ENCODE measurements around the gene SETD6. TPM values are rescaled to one million over a fixed set of nuclear protein-coding genes. Genes with fewer than 3 reads are reported as not detected.

SETD6 gene
- total and polyA plus RNA-seq, 2 of the 8 experiments (the other 6 are each of a cell fraction or from before 2014, with no cell fraction given) = 25.3 to 40.5 TPM

- Histone ChIP-seq H3K4ac (replicated peaks; ENCODE audit: insufficient read length, low read depth, low read length) (no peak overlapping the region), H3K36me3 (ENCODE audit: control insufficient read depth in 2 of 4, insufficient read depth in 4 of 4, low read length in 3 of 4) (no peaks in the 10 kb centered on the region), H2AK5ac (ENCODE audit: low read depth, low read length) (0 out of 2 replicates have a peak overlapping the region, but pooled peaks have one; percentile 24), H3K27me3 (replicated peaks in 1 of 4; ENCODE audit: control insufficient read depth in 3 of 4, extremely low read depth in 1 of 4, insufficient read depth in 3 of 4, low read length in 3 of 4) (peaks cover 0 to 8% (median 4%) of the 10 kb centered on the region in 4 experiments; a peak in 4 of 7 replicates), H2BK20ac (ENCODE audit: low read length) (no peak overlapping the region), H3K4me1 (replicated peaks in 1 of 4; ENCODE audit: control insufficient read depth in 3 of 4, insufficient read depth in 4 of 4, low read length in 3 of 4) (peaks cover 0 to 19% (median 12%) of the 10 kb centered on the region in 4 experiments; a peak in 6 of 7 replicates), H3K27ac (ENCODE audit: low read depth, low read length) (no peak overlapping the region), H2BK120ac (replicated peaks; ENCODE audit: low read depth, low read length) (no peak overlapping the region), H3K9ac (replicated peaks in 1 of 4; ENCODE audit: extremely low read depth in 1 of 4, low read depth in 3 of 4, low read length in 3 of 4) (no peak overlapping the region), H4K91ac (replicated peaks; ENCODE audit: insufficient read length, low read length) (no peak overlapping the region), H3K56ac (replicated peaks; ENCODE audit: insufficient read length, low read depth, low read length) (no peak overlapping the region), H3K79me1 (ENCODE audit: low read depth, low read length) (no peaks in the 10 kb centered on the region), H3K23me2 (ENCODE audit: low read depth, low read length) (peaks cover 20% of the 10 kb centered on the region), H2BK5ac (ENCODE audit: low read depth, low read length) (no peak overlapping the region), H3K4me2 (ENCODE audit: insufficient read depth in 1 of 2, low read depth in 2 of 2, low read length in 2 of 2) (no peak overlapping the region), H3K4me3 (ENCODE audit: extremely low read depth in 1 of 4, insufficient read depth in 2 of 4, low read depth in 3 of 4, low read length in 4 of 4) (no peak overlapping the region), H2AFZ (ENCODE audit: low read length) (no peak overlapping the region), H3K14ac (ENCODE audit: insufficient read length) (no peak overlapping the region), H3K79me2 (ENCODE audit: control insufficient read depth in 1 of 2, insufficient read depth in 2 of 2, low read length in 2 of 2) (no peaks in the 10 kb centered on the region), H3K18ac (ENCODE audit: extremely low read depth, low read length) (no peak overlapping the region), H2BK15ac (ENCODE audit: low read length) (no peak overlapping the region), H3K23ac (ENCODE audit: insufficient read length) (no peak overlapping the region), H4K20me1 (replicated peaks in 1 of 2; ENCODE audit: control insufficient read depth in 1 of 2, insufficient read depth in 2 of 2, low read length in 2 of 2) (peaks cover 0 to 5% of the 10 kb centered on the region in 2 experiments), H4K5ac (ENCODE audit: insufficient read length, low read depth, low read length) (no peak overlapping the region), H4K8ac (ENCODE audit: extremely low read depth, insufficient read depth, low read length) (0 out of 2 replicates have a peak overlapping the region, but pooled peaks have one; percentile 4), H2BK12ac (ENCODE audit: low read depth, low read length) (no peak overlapping the region), H3K9me3 (ENCODE audit: insufficient read depth in 2 of 2, low read depth in 1 of 2, low read length in 1 of 2) (no peaks in the 10 kb centered on the region)
- ChIA-PET POLR2A (ENCODE audit: partially characterized antibody) (no interaction called here), CTCF (ENCODE audit: partially characterized antibody) (interaction anchor here (1.8 kb wide), 1 partner anchor 8 kb away, joined by 7 read pairs; no protein-coding TSS in a partner anchor)
- DNase-seq (ENCODE audit: low read depth in 1 of 2, low spot score in 2 of 2) (no peak), FAIRE-seq (no peak)
- 88% methylated on average over 14 of the region's 14 CpGs; no CpG with 5 or more reads in 1 of the 2 experiments for WGBS, 2 experiments (ENCODE audit: extremely low coverage in 1 of 2, insufficient coverage in 1 of 2, insufficient read length in 1 of 2, insufficient replicate concordance in 2 of 2, low coverage in 1 of 2, low lambda C conversion rate in 2 of 2, missing lambda C conversion rate in 1 of 2)
- TF ChIP-seq ZNF274 (IDR thresholded peaks at IDR 0.05; ENCODE audit: borderline replicate concordance, extremely low read depth, low read length) (no peak), PHF8 (conservative IDR thresholded peaks at IDR 0.05; ENCODE audit: low read depth, low read length) (no peak), JUND (IDR thresholded peaks at IDR 0.05; ENCODE audit: low read length) (no peak), BCL11A (IDR thresholded peaks at IDR 0.05; ENCODE audit: low read depth in 2 of 2, low read length in 2 of 2) (no peak), EP300 (IDR thresholded peaks at IDR 0.05; ENCODE audit: borderline replicate concordance in 1 of 2, low read depth in 2 of 2, low read length in 2 of 2) (no peak), RNF2 (IDR thresholded peaks at IDR 0.05; ENCODE audit: borderline replicate concordance, low read depth, low read length, missing control alignments, poor library complexity, severe bottlenecking) (no peak), SAP30 (IDR thresholded peaks at IDR 0.05; ENCODE audit: insufficient read depth, insufficient replicate concordance, low read length) (no peak), KDM1A (IDR thresholded peaks at IDR 0.05; ENCODE audit: borderline replicate concordance, low read length) (no peak), MAFK (IDR thresholded peaks at IDR 0.05; ENCODE audit: low read depth, low read length) (no peak), EZH2 (IDR thresholded peaks at IDR 0.05; ENCODE audit: low read depth, low read length, severe bottlenecking) (no peak), TCF12 (IDR thresholded peaks at IDR 0.05; ENCODE audit: low read depth, low read length) (no peak), BRCA1 (IDR thresholded peaks at IDR 0.05; ENCODE audit: low read depth, low read length) (no peak)
These were observed 12.0 kb upstream of the SETD6 start for GRCh38 chr16:58503166-58503862.
